TTC549 (cell line): ENCODE data around the gene AHSP.
"Not testable (repeated sequence)": the region's sequence is repeated elsewhere in the genome, so short reads cannot be mapped to it uniquely, and the experiment has no call there.

Source experiments
- FAIRE-seq: peaks from 2 replicates; lab custom pipeline; 2012; peaks lifted over from hg19 to GRCh38; lab: Jason Lieb, UNC

The AHSP gene, protein sequence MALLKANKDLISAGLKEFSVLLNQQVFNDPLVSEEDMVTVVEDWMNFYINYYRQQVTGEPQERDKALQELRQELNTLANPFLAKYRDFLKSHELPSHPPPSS

DNA sequence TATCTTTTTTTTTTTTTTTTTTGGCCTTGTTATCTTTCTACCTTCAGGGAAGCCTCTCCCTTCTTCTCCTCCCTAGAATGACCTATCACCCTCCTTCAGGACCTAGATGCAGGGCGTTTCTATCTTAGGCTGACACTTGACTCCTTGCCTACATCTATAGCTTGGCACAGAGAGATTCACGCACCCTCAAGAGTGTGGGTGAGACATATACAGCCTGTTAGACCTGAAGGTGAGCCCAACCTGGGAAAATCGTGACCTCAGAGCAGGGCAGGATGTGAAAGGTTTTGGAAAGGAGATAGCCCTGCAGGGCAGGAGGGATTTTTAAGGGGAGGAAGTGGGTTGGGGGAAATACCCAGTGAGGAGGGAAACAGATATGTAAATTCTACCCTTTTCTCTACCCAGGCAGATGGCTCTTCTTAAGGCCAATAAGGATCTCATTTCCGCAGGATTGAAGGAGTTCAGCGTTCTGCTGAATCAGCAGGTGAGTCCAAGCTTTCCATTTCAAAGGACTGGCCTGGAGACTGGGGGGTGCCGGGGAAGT is at the start of gene AHSP:
AHSP (plus strand) TSS at position 167 of the 541 bp plus-strand sequence; CDS start at position 407, 240 bp downstream.
- FAIRE-seq: no peak

DNA sequence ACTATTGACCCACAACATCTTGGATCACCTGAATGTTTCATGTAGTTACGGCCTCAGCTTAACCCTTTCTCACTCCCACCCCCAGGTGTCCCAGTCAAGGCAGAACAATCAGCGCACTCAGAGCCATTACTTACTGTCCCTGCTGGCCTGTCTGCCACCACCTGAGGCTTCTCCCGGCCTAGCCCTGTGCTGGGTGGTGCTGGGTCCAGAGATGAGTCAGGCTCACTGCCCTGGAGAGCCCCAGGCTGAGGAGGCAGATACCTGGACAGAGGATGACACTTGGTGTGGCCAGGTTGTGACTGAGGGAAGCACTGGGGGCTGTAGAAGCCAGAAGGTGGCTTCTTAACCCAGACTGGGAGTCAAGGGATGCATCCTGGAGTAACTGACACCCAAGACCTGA is 48.7 kb upstream of the AHSP start:
- no peak for FAIRE-seq

DNA sequence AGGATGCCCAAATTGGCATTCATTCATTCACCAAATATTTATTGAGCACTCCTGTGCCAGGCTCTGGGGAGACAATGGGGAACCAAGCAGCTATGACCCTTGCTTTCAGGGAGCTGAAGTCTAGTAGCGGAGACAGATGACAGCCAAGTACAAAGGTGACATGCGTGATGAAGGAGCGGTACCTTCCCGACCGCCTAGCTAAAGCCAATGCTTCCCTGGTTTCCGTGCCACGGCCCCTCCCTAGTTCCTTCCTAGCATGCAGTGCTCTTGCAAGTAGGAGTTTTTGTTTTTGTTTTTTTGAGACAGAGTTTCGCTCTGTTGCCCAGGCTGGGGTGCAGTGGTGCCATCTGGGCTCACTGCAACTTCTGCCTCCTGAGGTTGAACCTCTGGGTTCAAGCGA is 47.9 kb upstream of the AHSP start:
- FAIRE-seq: no peak

DNA sequence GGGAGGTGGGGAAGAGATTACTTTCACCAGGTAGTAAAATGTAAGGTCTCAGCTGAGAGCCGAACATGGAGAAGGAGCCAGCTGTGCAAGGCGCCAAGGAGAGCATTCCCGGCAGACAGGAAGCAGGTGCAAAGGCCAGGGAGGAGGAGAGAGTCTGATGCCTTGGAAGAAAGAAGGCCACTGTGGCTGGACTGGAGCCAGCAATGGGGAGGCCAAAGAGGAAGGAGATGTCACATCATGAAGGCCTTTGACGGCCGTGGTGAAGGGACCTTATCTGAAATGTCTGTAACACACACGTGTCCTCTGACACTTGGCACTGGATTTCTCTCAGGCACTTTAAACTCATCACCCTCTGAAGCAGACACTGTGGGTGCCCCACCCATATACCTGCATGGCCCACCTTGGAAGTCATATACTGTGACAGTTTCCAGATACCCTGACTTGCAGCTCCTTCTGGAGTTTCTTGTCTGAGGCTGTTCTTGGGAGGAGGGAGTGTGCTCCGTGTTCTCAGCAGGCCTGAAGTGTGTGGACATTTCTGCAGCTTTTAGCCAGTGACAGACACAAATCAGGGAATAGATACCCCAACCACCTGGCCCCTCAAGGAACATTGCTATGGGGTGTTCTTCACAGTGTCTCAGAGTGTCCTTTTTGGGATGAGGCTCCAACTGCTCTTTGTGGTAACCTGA is 46.7 kb upstream of the AHSP start:
- FAIRE-seq: no peak

DNA sequence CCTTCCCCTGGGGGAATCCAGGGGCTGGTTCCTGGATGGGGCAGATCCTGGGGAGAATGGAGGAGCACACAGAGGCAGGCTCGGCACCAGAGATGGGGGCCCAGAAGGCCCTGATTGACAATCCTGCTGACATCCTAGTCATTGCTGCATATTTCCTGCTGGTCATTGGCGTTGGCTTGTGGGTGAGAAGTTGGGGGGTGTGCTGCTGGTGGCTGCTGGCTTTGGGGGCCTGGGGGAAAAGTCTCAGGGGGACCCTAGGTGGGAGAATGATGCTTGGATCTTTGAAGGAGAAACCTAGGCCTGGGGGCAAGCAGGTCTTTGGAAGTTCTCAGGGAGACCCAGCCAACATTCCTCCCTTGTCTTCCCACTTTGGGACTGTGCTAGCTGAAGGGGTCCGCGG is 44.6 kb upstream of the AHSP start, which contains the start of gene SLC5A2:
SLC5A2 (plus strand) TSS at position 43 of the 400 bp plus-strand sequence; CDS start at position 57, 14 bp downstream.
- no peak for FAIRE-seq

DNA sequence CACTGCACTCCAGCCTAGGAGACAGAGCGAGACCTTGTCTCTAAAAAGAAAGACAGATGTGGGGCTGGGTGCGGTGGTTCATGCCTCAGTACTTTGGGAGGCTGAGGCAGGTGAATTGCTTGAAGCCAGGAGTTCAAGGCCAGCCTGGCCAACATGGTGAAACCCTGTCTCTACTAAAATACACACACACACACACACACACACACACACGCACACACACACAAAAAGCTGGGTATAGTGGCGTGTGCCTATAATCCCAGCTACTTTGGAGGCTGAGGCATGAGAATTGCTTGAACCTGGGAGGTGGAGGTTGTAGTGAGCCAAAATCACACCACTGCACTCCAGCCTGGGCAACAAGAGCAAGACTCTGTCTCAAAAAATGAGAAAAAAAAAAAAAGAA is 43.7 kb upstream of the AHSP start:
- FAIRE-seq: not testable (repeated sequence)

DNA sequence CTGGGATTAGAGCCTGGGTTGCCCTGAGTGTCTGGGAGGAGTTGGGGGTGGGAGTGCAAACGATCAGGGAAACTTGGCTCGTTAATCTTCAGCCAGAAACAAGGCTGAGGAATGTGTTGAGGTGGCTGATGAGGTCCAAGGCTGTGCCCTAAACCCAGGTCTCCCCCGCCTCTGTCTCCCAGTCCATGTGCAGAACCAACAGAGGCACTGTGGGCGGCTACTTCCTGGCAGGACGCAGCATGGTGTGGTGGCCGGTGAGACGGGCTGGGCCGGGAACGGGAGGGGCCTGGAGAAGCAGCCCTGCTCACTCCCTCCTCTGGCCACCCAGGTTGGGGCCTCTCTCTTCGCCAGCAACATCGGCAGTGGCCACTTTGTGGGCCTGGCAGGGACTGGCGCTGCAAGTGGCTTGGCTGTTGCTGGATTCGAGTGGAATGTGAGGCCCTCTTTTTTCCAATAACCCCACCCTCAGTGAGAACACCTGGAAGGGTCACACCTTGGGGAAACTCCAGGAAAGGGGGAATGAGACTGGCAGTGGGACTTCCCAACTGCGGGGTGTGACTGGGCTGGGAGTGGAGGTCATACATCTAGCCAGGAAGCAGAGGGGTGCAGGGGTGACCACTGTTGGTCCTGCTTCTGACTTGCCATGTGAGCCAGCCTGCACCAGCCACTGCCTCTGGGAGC is 43.1 kb upstream of the AHSP start:
- FAIRE-seq: no peak

DNA sequence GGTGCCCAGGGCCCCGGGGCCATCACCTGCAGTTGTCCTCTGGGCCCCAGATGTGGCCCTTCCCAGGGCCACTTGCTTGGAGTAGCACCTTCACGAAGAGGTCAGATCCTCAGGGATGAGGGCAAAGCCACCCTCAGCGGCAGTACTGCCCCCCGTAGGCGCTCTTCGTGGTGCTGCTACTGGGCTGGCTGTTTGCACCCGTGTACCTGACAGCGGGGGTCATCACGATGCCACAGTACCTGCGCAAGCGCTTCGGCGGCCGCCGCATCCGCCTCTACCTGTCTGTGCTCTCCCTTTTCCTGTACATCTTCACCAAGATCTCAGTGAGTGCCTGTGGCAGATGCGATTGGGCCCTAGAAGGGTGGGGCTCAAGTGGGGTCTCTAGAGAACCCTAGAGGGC is 42.1 kb upstream of the AHSP start:
- no peak for FAIRE-seq

DNA sequence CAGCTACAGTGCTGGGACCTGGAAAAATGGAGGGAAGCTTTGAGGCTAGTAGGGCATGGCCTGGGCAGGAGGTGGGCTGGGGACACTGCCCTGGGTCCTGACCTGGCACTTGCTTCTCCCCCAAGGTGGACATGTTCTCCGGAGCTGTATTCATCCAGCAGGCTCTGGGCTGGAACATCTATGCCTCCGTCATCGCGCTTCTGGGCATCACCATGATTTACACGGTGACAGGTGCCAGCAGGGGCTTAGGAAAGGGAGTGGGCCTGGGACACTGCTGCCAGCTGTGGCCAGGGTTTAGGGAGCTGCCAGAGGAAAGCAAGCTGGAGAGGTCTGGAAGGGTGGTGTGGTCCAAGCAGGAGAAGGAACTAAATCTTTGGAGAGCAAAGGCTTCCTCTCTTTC is 41.7 kb upstream of the AHSP start:
- FAIRE-seq: no peak

DNA sequence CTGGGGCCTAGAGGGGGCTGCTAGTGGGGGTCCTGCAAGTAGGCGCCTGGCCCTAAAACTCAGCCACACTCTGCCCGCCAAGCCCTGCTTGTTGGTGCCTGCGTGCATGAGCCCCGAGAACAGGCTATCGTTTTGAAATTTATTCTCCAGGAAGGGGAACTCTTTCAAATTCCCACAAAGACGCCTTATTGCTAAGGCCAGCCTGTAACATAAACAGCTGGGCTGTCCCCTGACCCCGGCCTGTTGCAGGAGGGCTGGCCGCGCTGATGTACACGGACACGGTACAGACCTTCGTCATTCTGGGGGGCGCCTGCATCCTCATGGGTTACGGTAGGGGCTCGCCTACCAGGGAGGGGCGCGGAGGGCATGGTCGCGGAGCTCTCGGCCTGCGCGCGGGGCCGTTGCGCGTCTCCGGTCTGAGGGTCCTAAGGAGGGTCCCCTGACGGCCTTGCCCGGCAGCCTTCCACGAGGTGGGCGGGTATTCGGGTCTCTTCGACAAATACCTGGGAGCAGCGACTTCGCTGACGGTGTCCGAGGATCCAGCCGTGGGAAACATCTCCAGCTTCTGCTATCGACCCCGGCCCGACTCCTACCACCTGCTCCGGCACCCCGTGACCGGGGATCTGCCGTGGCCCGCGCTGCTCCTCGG is 40.5 kb upstream of the AHSP start:
- no peak for FAIRE-seq

DNA sequence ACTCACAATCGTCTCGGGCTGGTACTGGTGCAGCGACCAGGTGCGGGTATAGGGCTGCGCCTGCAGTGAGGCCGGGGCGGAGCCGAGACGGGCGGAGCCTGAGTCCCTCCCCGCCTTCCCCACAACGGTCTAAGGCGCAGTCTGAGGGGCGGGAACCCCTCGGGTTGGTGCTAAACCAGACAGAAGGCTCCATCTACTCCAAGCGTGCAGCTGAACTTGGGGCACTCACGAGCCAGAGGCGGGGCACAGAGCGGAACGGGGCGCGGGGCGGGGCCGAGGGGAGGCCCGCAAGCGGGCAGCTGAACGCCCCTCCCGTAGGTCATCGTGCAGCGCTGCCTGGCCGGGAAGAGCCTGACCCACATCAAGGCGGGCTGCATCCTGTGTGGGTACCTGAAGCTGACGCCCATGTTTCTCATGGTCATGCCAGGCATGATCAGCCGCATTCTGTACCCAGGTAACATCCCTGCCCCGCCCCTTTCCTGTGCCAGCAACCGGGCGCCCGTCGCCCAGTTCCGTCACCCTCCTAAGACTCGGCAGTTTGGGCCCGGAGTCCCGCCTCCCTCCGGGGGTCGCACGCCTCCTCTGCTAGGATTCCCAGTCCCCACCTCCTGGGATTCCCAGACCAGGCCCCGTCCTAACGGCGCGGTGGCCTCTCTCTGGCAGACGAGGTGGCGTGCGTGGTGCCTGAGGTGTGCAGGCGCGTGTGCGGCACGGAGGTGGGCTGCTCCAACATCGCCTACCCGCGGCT is 39.8 kb upstream of the AHSP start:
- FAIRE-seq: no peak

DNA sequence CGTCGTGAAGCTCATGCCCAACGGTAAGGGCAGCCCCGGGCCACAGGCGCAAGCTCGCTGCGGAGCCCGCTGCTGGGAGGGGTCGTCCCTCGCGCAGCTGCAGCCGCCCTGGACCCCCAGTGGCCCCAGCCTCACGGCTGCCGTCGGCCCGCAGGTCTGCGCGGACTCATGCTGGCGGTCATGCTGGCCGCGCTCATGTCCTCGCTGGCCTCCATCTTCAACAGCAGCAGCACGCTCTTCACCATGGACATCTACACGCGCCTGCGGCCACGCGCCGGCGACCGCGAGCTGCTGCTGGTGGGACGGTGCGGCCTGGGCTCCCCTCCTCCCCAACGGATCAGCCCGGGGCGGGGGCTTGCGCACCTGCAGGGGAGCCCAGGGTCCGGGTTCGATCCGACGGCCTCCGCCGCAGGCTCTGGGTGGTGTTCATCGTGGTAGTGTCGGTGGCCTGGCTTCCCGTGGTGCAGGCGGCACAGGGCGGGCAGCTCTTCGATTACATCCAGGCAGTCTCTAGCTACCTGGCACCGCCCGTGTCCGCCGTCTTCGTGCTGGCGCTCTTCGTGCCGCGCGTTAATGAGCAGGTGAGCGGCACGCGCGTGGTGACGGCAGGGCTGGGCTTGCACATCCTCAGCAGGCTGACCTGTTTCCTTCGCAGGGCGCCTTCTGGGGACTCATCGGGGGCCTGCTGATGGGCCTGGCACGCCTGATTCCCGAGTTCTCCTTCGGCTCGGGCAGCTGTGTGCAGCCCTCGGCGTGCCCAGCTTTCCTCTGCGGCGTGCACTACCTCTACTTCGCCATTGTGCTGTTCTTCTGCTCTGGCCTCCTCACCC is 39.0 kb upstream of the AHSP start:
- no peak for FAIRE-seq

DNA sequence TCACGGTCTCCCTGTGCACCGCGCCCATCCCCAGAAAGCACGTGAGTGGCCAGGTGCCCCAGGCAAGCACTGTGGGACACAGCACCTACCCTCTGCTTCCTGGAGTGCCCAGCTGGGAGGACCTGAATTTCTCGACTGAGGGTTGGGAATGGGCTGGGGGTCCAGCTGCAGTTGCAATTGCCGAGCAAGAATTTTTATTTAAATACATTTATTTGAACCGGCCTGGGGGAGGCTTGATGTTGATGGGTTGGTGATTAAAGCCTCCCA is 38.5 kb upstream of the AHSP start:
- FAIRE-seq: no peak

DNA sequence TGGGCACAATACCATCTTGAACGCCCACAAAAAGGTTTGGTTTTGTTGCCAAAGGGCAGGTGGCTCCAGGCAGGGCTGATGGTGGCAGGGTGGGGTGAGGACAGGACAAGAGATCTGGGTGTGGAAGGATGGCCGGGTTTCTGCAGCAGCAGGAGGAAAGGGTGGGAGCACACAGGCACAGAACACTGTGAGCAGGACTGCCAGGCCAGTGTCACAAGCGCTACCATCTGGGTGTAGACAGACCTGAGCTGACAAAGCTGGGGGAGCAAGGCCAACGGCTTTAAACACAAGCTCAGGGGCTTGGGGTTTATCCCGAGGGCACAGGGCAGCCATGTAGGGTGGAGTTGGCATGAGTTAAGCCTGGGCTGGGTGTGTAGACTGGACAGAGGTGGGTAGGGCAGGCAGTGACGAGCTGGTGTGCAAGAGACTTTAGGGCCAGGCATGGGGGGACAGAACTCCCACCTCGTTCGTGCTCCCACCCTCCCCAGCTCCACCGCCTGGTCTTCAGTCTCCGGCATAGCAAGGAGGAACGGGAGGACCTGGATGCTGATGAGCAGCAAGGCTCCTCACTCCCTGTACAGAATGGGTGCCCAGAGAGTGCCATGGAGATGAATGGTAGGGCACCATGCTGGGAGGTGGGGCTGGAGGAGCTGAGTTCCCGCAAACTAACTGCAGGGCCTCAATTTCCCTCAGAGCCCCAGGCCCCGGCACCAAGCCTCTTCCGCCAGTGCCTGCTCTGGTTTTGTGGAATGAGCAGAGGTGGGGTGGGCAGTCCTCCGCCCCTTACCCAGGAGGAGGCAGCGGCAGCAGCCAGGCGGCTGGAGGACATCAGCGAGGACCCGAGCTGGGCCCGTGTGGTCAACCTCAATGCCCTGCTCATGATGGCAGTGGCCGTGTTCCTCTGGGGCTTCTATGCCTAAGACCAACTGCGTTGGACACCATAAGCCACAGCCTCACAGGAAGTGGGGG is 37.8 kb upstream of the AHSP start:
- no peak for FAIRE-seq

DNA sequence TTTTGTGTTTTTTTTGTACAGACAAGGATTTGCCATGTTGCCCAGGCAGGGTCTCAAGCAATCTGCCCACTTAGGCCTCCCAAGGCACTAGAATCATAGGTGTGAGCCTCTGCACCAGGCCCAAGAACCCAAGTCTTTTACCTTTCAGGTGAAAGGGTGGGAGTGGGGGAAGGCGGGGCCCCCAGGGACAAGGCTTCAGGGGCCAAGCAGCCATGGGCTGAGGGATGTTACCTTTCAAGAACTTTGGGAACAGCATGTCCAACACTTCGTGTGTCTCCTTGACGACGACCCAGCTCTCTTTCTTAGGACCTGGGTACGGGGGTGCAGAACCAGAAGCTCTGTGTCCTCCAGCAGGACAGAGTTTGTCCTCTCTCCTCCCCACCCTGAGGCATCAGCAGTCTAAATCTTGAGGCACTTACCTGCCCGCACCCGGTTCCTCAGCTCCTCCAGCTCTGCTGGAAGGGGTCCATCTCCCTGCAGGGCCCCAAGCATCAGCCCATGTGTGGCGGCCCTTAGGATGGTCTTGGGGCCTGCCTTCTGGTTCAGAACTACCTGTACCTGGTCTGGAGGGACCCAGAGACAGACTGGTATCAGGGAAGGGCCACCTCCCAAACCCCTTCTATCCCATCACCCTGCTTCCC is 35.8 kb upstream of the AHSP start:
- no peak for FAIRE-seq

DNA sequence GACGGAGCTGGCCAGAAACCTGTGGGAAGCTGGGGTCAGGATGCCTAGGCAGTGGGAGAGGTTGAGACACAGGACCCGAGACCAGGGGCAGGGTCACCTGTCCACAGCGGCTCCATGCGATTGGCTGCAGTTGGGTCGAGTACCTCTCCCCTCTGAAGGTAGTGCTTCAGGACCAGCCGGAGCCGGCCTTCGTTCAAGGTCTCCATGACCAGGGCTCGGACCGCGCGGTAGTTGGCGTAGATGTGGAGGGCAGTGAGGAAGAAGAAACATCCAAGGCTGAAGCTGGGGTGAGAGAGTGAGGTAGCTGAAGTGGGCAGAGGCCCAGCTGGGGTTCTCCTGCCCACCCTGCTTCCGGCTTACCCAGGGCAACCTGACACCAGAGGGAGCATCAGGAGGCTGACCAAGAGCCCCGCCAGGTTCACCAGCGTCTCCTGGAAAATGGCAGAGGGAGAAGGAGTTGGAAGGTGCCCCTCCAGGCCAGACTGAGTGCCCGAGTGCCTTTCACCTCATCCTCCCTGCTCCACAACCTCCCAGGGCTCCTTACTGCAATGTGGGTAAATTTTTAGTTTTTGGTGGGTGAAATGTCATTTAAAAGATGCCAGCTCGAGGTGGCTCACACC is 34.1 kb upstream of the AHSP start:
- no peak for FAIRE-seq

DNA sequence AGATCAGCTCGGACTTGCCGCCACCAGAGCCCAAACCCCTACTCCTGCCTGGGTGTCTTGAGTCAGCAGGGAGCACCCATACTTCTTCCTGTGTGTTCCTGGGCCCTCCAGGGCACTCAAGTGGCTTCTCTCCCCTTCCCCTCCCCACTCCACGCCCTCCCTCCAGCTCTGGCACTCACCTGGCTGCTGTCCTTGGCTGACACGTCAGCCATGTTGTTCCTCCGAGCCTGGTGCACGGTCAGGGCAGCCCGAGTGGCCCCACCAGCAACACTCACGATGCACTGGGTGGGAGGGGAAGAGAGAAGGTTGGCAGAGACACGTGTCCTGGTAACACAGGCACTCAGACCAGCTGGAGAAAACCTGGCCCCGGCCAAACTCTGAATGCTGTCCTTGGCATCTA is 31.0 kb upstream of the AHSP start:
- FAIRE-seq: no peak

DNA sequence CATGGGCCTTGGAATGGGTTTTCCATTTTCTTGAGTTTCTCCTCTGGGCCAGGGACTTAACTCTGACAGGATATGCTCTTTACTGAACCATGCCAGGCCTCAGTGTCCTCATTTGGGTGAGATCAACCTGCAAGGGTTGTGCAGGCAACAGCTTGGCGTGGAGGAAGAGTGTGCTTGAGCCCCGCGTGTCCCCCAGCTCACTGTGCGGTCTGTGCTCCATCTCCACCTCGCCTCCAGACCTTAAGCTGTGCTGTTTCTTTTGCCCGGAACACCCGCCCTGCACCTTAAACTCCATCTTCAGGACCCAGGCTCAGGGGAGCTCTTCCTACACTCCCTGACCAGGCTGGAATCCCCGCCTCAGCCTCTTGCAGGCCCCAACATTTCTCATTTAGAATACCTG is 29.2 kb upstream of the AHSP start:
- FAIRE-seq: no peak

DNA sequence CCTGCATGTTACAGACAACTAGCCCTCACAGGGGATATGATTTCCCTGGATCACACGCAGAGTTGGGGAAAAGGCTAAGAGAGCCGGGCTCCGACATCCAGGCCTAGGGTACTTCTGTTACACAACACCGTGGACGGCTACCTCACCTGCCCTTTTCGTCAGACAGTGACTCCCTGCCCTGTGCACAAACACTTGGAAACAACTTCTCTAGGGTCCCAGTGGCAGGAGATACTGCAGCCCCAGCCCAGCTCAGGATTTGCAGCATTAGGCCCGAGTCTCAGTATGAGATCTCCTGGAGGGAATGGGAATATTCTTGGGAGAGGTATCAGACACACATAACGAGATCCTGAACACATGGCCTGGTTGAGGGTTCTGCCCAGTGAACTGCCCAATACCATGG is 27.8 kb upstream of the AHSP start:
- FAIRE-seq: no peak
